HG03565 (cell line): ENCODE data around the gene DISP1.
"Not testable (repeated sequence)": the region's sequence is repeated elsewhere in the genome, so short reads cannot be mapped to it uniquely, and the experiment has no call there.

ENCODE experiments used
- ATAC-seq: cut with Tn5 transposase; IDR thresholded peaks from one replicate; pipeline ENCODE4 v1.9.1; 2021; ENCODE audit warnings: mild to moderate bottlenecking, moderate library complexity; ENCODE audit not compliant: unreplicated experiment

The DISP1 gene

GRCh38 chr1:222794656-222795474 is 20.0 kb upstream of the DISP1 start:
- ATAC-seq: no peak

- ATAC-seq: no peak
These were observed 16.7 kb upstream of the DISP1 start for GRCh38 chr1:222798116-222798515.

- no peak for ATAC-seq
These were observed 15.9 kb upstream of the DISP1 start for GRCh38 chr1:222798975-222799374.

- no peak for ATAC-seq
These were observed 13.8 kb upstream of the DISP1 start for GRCh38 chr1:222801067-222801466.

- no peak for ATAC-seq
These were observed 3.2 kb upstream of the DISP1 start for GRCh38 chr1:222811671-222812070.

GRCh38 chr1:222813866-222814535 is 838 bp upstream of the DISP1 start:
- ATAC-seq: no peak

GRCh38 chr1:222815440-222815765 is 564 bp downstream of the DISP1 start:
- ATAC-seq: no peak

GRCh38 chr1:222817529-222817928 is 2.7 kb downstream of the DISP1 start:
- ATAC-seq: no peak

- no peak for ATAC-seq
These were observed 3.3 kb downstream of the DISP1 start for GRCh38 chr1:222818171-222818570.

GRCh38 chr1:222820171-222820712 is 5.4 kb downstream of the DISP1 start:
- ATAC-seq: no peak

GRCh38 chr1:222821239-222821638 is 6.4 kb downstream of the DISP1 start:
- no peak for ATAC-seq

GRCh38 chr1:222823695-222824094 is 8.9 kb downstream of the DISP1 start:
- no peak for ATAC-seq

- no peak for ATAC-seq
These were observed 9.8 kb downstream of the DISP1 start for GRCh38 chr1:222824641-222825040.

GRCh38 chr1:222828939-222829338 is 14.1 kb downstream of the DISP1 start:
- no peak for ATAC-seq

- ATAC-seq: no peak
These were observed 15.0 kb downstream of the DISP1 start for GRCh38 chr1:222829868-222830267.

GRCh38 chr1:222833356-222833876 is 18.6 kb downstream of the DISP1 start:
- no peak for ATAC-seq

GRCh38 chr1:222843469-222844410 is 28.9 kb downstream of the DISP1 start:
- ATAC-seq: no peak

GRCh38 chr1:222844411-222844779 is 29.6 kb downstream of the DISP1 start:
- no peak for ATAC-seq

GRCh38 chr1:222845763-222846162 is 30.9 kb downstream of the DISP1 start:
- no peak for ATAC-seq

- ATAC-seq: not testable (repeated sequence)
These were observed 35.7 kb downstream of the DISP1 start for GRCh38 chr1:222850550-222850949.

- no peak for ATAC-seq
These were observed 37.5 kb downstream of the DISP1 start for GRCh38 chr1:222852326-222852725.
